ENCODE measurements around the gene SIRT3.
"Not testable (repeated sequence)": the region's sequence is repeated elsewhere in the genome, so short reads cannot be mapped to it uniquely, and the experiment has no call there.

SIRT3 gene

DNA sequence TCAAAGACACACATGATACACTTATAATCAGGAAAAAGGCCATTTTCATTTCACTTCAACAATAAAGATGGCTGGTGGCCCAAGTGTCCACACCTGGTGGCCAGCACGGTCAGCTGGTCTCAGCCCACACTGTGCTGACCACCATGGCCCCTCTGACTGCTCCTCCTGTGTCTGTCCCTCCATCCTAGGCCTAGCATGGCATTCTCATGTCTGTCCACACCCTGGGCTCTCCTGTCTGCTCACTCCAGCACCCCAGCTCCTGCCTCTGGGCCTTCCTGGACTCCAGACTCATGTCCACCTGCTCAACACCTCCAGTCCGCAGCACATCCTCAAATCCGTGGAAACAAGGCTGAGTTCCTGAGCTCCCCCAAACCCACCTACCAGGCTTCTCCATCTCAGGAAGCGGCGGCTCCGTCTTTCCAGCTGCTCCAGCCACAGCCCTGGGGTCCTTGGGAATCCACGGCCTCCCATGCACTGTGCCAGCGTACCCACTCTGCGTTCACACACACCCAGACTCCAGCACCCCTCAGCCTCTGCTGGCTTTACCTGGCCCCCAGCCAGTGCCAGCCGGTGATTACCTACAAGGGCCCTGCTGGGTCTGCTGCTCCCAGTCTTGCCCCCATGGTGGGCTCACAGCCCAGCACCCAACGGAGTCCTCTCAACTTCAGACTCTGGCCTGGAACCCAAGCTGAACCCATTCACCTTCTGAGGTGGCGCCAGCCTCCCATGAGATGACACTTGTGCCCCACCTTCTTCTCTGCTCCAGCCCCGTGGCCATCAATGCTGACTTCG, 13.9 kb downstream of the SIRT3 start:
- no peak overlapping the region for H3K4me3 ChIP-seq (ENCODE audit: low read depth, low read length)
- no peak for DNase-seq (ENCODE audit: low read depth)
- TF ChIP-seq MYC (IDR thresholded peaks at IDR 0.05; ENCODE audit: low read depth, low read length) = no peak
- no peak for TF ChIP-seq POLR2A (IDR thresholded peaks at IDR 0.05; ENCODE audit: extremely low read depth, insufficient read length)
- TF ChIP-seq, protein P1, sequence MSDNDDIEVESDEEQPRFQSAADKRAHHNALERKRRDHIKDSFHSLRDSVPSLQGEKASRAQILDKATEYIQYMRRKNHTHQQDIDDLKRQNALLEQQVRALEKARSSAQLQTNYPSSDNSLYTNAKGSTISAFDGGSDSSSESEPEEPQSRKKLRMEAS (IDR thresholded peaks at IDR 0.05; ENCODE audit: low read depth, low read length) = no peak
- TF ChIP-seq, protein P2, sequence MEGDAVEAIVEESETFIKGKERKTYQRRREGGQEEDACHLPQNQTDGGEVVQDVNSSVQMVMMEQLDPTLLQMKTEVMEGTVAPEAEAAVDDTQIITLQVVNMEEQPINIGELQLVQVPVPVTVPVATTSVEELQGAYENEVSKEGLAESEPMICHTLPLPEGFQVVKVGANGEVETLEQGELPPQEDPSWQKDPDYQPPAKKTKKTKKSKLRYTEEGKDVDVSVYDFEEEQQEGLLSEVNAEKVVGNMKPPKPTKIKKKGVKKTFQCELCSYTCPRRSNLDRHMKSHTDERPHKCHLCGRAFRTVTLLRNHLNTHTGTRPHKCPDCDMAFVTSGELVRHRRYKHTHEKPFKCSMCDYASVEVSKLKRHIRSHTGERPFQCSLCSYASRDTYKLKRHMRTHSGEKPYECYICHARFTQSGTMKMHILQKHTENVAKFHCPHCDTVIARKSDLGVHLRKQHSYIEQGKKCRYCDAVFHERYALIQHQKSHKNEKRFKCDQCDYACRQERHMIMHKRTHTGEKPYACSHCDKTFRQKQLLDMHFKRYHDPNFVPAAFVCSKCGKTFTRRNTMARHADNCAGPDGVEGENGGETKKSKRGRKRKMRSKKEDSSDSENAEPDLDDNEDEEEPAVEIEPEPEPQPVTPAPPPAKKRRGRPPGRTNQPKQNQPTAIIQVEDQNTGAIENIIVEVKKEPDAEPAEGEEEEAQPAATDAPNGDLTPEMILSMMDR (IDR thresholded peaks at IDR 0.05; ENCODE audit: low read depth, low read length) = no peak

DNA sequence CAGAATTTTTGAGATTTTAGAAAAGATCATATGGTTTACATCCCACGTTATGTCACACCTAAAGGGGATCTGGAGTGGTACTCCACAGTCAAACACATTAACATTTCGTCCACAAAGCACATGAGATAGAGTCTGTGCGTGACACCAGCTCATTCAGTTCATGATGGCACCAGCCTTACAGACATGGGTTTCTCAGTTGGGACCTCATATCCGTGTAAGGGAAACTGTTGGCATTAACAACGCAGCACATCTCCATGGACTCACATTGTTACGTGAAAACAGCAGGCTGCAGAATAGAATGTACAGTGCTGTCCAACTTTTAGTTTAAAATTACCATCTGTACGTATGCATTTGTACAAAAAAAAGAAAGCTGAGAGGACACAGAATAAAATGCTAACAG, 14.6 kb downstream of the SIRT3 start:
- TF ChIP-seq, protein P2 (IDR thresholded peaks at IDR 0.05; ENCODE audit: low read depth, low read length) = no peak
- TF ChIP-seq, protein P1 (IDR thresholded peaks at IDR 0.05; ENCODE audit: low read depth, low read length) = no peak
- TF ChIP-seq POLR2A (IDR thresholded peaks at IDR 0.05; ENCODE audit: extremely low read depth, insufficient read length) (no peak), MYC (IDR thresholded peaks at IDR 0.05; ENCODE audit: low read depth, low read length) (no peak)
- DNase-seq (ENCODE audit: low read depth) = no peak
- H3K4me3 ChIP-seq (ENCODE audit: low read depth, low read length) = no peak overlapping the region

DNA sequence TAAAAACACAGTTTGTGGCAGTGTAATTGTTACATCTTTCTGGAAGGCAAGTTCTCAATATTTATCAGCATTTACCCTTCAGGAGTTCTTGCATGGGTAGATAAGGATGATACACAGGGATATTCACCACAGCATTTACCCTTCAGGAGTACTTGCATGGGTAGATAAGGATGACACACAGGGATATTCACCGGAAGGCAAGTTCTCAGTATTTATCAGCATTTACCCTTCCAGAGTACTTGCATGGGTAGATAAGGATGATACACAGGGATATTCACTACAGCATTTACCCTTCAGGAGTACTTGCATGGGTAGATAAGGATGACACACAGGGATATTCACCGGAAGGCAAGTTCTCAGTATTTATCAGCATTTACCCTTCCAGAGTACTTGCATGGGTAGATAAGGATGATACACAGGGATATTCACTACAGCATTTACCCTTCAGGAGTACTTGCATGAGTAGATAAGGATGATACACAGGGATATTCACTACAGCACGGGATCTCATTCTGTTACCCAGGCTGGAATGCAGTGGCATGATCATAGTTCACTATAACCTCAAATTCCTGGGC, 15.4 kb downstream of the SIRT3 start:
- H3K4me3 ChIP-seq (ENCODE audit: low read depth, low read length); DNase-seq (ENCODE audit: low read depth): not testable (repeated sequence)

DNA sequence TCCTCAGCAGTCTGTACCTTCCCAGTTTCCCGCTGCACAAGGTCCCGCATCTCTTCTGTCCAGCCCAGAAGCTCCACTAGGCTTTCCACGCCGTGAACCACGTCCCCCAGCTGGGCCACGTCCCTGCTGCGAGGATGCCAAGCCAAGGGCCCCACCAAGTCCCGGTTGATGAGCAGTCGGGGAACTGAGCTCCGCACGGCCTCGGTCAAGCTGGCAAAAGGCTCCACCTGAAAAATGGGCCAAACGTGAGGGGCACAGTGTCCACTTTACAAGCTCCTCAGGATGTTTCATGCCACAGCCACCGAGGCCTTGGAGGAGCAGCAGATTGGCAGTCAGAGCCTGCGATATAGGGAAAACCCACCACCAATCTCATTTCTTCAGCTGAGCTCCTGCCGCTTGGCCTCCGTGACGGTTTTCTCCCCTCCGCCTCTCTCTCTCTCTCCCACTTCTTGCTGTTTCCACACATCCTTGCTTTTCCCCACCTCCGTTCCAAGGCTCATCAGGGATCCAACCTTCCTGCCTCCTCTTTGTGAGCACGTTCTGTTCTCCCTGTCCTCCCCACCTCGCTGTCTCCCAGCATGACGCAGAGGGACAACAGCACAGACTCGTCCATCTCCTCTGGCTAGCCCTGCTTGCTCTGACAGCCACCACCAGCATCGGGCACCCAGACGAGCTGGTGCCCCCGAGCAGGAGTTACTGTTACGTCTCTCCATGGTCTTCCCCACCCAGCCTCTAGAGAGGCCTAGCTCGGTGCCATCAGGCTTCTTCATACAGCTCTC, 17.1 kb downstream of the SIRT3 start:
- TF ChIP-seq MYC (IDR thresholded peaks at IDR 0.05; ENCODE audit: low read depth, low read length) (no peak), POLR2A (IDR thresholded peaks at IDR 0.05; ENCODE audit: extremely low read depth, insufficient read length) (no peak)
- TF ChIP-seq, protein P2 (IDR thresholded peaks at IDR 0.05; ENCODE audit: low read depth, low read length) = no peak
- TF ChIP-seq, protein P1 (IDR thresholded peaks at IDR 0.05; ENCODE audit: low read depth, low read length) = no peak
- no peak overlapping the region for H3K4me3 ChIP-seq (ENCODE audit: low read depth, low read length)
- no peak for DNase-seq (ENCODE audit: low read depth)

DNA sequence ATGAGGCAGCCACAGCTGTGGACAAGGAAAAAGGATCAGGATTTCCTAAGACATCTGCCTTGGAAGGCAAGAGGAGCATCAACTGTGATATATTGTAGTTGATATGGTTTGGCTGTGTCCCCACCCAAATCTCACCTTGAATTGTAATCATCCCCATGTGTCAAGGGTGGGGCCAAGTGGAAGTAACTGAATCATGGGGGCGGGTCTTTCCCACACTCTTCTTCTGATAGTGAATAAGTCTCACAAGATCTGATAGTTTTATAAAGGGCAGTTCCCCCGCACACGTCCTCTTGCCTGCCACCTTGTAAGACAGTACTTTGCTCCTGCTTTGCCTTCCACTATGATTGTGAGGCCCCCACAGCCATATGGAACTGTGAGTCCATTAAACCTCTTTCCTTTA, 18.4 kb downstream of the SIRT3 start:
- H3K4me3 ChIP-seq (ENCODE audit: low read depth, low read length) = no peak overlapping the region
- DNase-seq (ENCODE audit: low read depth) = no peak
- no peak for TF ChIP-seq POLR2A (IDR thresholded peaks at IDR 0.05; ENCODE audit: extremely low read depth, insufficient read length)

DNA sequence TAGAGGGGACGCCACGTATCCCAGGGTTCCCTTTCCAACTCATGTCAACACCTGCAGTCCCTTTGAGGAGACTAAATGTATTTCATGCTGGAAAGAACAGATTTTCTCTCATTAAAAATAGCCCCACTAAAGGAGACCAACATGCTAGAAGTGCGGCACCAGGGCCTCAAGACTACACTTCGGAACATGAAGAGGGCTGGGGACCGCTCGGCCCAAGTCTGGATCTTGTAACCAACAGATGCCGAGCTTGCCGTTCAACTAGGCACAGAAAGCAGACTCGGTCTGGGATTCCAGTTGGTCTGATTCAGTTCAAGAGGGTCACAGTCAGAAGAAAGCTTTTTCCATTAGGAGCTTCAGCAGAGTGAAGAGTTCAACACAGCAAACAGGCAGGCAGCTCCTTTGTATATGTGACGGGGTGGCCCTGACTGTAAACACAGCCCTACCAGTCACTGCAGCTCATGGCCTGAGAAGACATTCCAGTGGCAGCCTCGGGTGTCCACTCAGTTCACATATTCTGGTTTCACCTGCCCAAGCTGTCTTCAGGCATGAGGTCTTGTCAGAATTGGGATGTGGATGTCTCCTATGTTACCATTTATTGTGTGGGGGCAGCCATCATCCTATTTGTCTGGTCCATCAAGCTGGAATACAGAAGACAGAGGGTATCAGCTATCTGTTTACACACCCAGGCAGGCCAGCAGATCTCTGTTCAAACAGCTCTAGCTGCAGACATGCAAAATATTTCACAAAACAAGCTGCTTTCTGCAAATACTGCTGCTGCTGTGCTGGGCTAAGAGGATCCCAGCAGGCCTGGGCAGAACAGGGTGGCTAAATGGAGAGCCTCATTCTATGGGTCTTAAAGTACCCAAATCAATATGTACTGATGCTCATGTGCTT, 19.8 kb downstream of the SIRT3 start:
- DNase-seq (ENCODE audit: low read depth) = no peak
- no peak for TF ChIP-seq MYC (IDR thresholded peaks at IDR 0.05; ENCODE audit: low read depth, low read length)
- TF ChIP-seq POLR2A (IDR thresholded peaks at IDR 0.05; ENCODE audit: extremely low read depth, insufficient read length) = no peak
- TF ChIP-seq, protein P1 (IDR thresholded peaks at IDR 0.05; ENCODE audit: low read depth, low read length) = no peak
- TF ChIP-seq, protein P2 (IDR thresholded peaks at IDR 0.05; ENCODE audit: low read depth, low read length) = no peak

More for the DNA sequence above, 19.8 kb downstream of the SIRT3 start:
- no peak overlapping the region for H3K4me3 ChIP-seq (ENCODE audit: low read depth, low read length)

Data from NB4 (cell line).